B cell (primary cell): ENCODE data around the gene STK16. TPM values are rescaled to one million over a fixed set of nuclear protein-coding genes. Genes with fewer than 3 reads are reported as not detected.

Experiments
- ATAC-seq: fragments of 200-7000 bp; cut with Tn5 transposase; one replicate; pipeline ENCODE4 v1.10.0; 2021; ENCODE audit warnings: low read depth, mild to moderate bottlenecking, moderate number of reproducible peaks, moderate library complexity
- CTCF ChIA-PET: fragments of 350-600 bp; sonication (Branson Sonifier 250); formaldehyde crosslinking; loops from one replicate; lab custom pipeline; 2021; ENCODE audit warnings: antibody characterized with exemption, inconsistent platforms; lab: Charles Lee
- POLR2A ChIA-PET: fragments of 350-600 bp; sonication (Branson Sonifier 250); formaldehyde crosslinking; loops from one replicate; lab custom pipeline; 2021; ENCODE audit warnings: antibody characterized with exemption; lab: Charles Lee
- DNase-seq: peaks from one replicate; pipeline ENCODE4 v3.0.0; 2013
- H2AFZ ChIP-seq: 2 replicates; pipeline ENCODE4 v1.6.1; 2012; ENCODE audit warnings: mild to moderate bottlenecking, low read depth, low read length; ENCODE audit not compliant: insufficient read depth, poor library complexity, severe bottlenecking
- H3K27ac ChIP-seq, 2 donors: 1 replicate in 1 of 2; 2 replicates in 1 of 2; pipeline ENCODE4 v1.5.1; 2012 to 2013; ENCODE audit warnings: low read length in 2 of 2, mild to moderate bottlenecking in 2 of 2, moderate library complexity in 1 of 2
- H3K27me3 ChIP-seq, 4 experiments: fragments of 200-600 bp in 1 of 4; sonication (generic) in 1 of 4; replicated peaks in 1 of 4; 1 replicate in 2 of 4; 2 replicates in 2 of 4; pipeline versions ENCODE4 v1.6.1 to v1.7.0; 2013 to 2016; ENCODE audit warnings: low read length in 3 of 4, mild to moderate bottlenecking in 2 of 4, mixed read lengths in 1 of 4, moderate library complexity in 1 of 4; ENCODE audit not compliant: insufficient read depth in 4 of 4, control insufficient read depth in 3 of 4; ENCODE audit errors: control extremely low read depth in 1 of 4
- H3K36me3 ChIP-seq, 2 experiments: replicated peaks in 1 of 2; 1 replicate in 1 of 2; 2 replicates in 1 of 2; pipeline versions ENCODE4 v1.6.1 to v1.7.1; 2013; ENCODE audit warnings: low read length in 1 of 2; ENCODE audit not compliant: insufficient read depth in 2 of 2, control insufficient read depth in 1 of 2; ENCODE audit errors: control extremely low read depth in 1 of 2, extremely low read depth in 1 of 2
- H3K4me1 ChIP-seq, 2 donors: fragments of 200-600 bp in 1 of 2; sonication (generic) in 1 of 2; 1 replicate in 1 of 2; 2 replicates in 1 of 2; pipeline versions ENCODE4 v1.5.1 to v1.6.1; 2013 to 2017; ENCODE audit warnings: low read length in 2 of 2; ENCODE audit not compliant: control insufficient read depth in 2 of 2, insufficient read depth in 2 of 2
- H3K4me2 ChIP-seq: replicated peaks from 2 replicates; pipeline ENCODE3; 2012; ENCODE audit warnings: mild to moderate bottlenecking, low read depth, low read length; ENCODE audit not compliant: poor library complexity, severe bottlenecking
- H3K4me3 ChIP-seq, 5 experiments: fragments of 200-600 bp in 1 of 5; sonication (generic) in 1 of 5; 1 replicate in 3 of 5; 2 replicates in 2 of 5; pipeline versions ENCODE4 v1.5.1 to v1.7.0; 2011 to 2016; ENCODE audit warnings: low read length in 4 of 5, mild to moderate bottlenecking in 4 of 5, low read depth in 2 of 5, control low read depth in 1 of 5, moderate library complexity in 1 of 5; ENCODE audit not compliant: insufficient read depth in 1 of 5; ENCODE audit errors: control extremely low read depth in 1 of 5, extremely low read depth in 1 of 5
- H3K79me2 ChIP-seq: fragments of 200-600 bp; sonication (generic); one replicate; pipeline ENCODE4 v1.6.0; 2016; ENCODE audit warnings: low read length; ENCODE audit not compliant: control insufficient read depth, insufficient read depth
- H3K9ac ChIP-seq: fragments of 200-600 bp; sonication (generic); 2 replicates; pipeline ENCODE4 v1.6.1; 2017; ENCODE audit warnings: mild to moderate bottlenecking, low read length, moderate library complexity
- H3K9me3 ChIP-seq, 3 donors: one replicate each; pipeline versions ENCODE4 v1.6.1 to v1.7.1; 2013; ENCODE audit warnings: low read length in 2 of 3; ENCODE audit not compliant: control insufficient read depth in 2 of 3, insufficient read depth in 1 of 3; ENCODE audit errors: control extremely low read depth in 1 of 3
- H4K20me1 ChIP-seq: 2 replicates; pipeline ENCODE4 v1.6.0; 2012; ENCODE audit warnings: mild to moderate bottlenecking, low read length; ENCODE audit not compliant: insufficient read depth, control insufficient read depth, poor library complexity, severe bottlenecking
- H3K27ac Mint-ChIP-seq: one replicate; pipeline ENCODE4 v1.8.0; 2021; ENCODE audit warnings: mixed read lengths
- H3K27me3 Mint-ChIP-seq: one replicate; pipeline ENCODE4 v1.8.0; 2021; ENCODE audit warnings: mixed read lengths
- H3K4me1 Mint-ChIP-seq: one replicate; pipeline ENCODE4 v1.8.0; 2021; ENCODE audit warnings: mixed read lengths
- H3K4me3 Mint-ChIP-seq: one replicate; pipeline ENCODE4 v1.8.0; 2021; ENCODE audit warnings: mixed read lengths
- H3K9me3 Mint-ChIP-seq: one replicate; pipeline ENCODE4 v1.8.0; 2022; ENCODE audit warnings: mixed read lengths; ENCODE audit not compliant: insufficient read depth
- CTCF ChIP-seq: fragments of 200-600 bp; IDR thresholded peaks from one replicate; pipeline ENCODE4 v1.8.0; 2022; ENCODE audit warnings: antibody characterized with exemption, mild to moderate bottlenecking
- EZH2 ChIP-seq: IDR thresholded peaks from 2 replicates; pipeline ENCODE4 v1.6.1; 2012; ENCODE audit warnings: borderline replicate concordance, low read depth, mild to moderate bottlenecking, moderate library complexity, low read length; ENCODE audit not compliant: insufficient read depth, poor library complexity, severe bottlenecking
- WGBS: methylation state at CpG from one replicate; pipeline ENCODE4 v1.1.5; 2013; ENCODE audit warnings: missing lambda C conversion rate; ENCODE audit not compliant: insufficient coverage; 5-methylcytosine and 5-hydroxymethylcytosine counted together
- intact Hi-C: fragments of 100-400 bp; cut with micrococcal nuclease; formaldehyde crosslinking; loops from one replicate; pipeline ENCODE4 v1.10.0; 2022
- polyA plus RNA-seq: library from polyadenylated mRNA; depleted of rRNA; stranded (reverse); fragments of >200 nt; gene quantifications from 2 replicates; pipeline ENCODE4 v1.2.3, GENCODE V29; 2012
- total RNA-seq, 2 donors: library from RNA; stranded (reverse); fragments of 120-200 nt in 1 of 2; gene quantifications; 1 replicate in 1 of 2; 2 replicates in 1 of 2; pipeline versions ENCODE4 v1.2.3 to v1.2.4, GENCODE V29; 2013 to 2022

The STK16 gene
- total and polyA plus RNA-seq, 2 donors (not counting 1 experiment from before 2014, with no cell fraction given): 29.0 to 60.1 TPM

GRCh38 chr2:219271021-219271420 lies 25.7 kb downstream of the STK16 start:
- peaks cover 31% of the 10 kb centered on the region for H3K79me2 ChIP-seq
- H3K27ac ChIP-seq: no peak overlapping the region
- H3K9ac ChIP-seq: no peak overlapping the region
- H3K4me2 ChIP-seq: no peak overlapping the region
- ATAC-seq (no peak), DNase-seq (no peak)
- intact Hi-C loops: loop anchor here (10.0 kb wide), 1 partner anchor 324 kb away; the partner anchor contains the start of gene STK11IP
- H3K27me3 ChIP-seq: no peaks in the 10 kb centered on the region
- ChIA-PET CTCF (interaction anchor here (0.6 kb wide), 1 partner anchor 16 kb away, joined by 3 read pairs; no protein-coding TSS in a partner anchor), POLR2A (no interaction called here)
- H3K9me3 Mint-ChIP-seq: no peaks in the 10 kb centered on the region
- 94% methylated on average over 2 of the region's 2 CpGs for WGBS
- TF ChIP-seq EZH2 (no peak), CTCF (no peak)
- H3K9me3 ChIP-seq: no peaks in the 10 kb centered on the region
- no peaks in the 10 kb centered on the region for H3K27me3 Mint-ChIP-seq
- no peak overlapping the region for H3K4me3 Mint-ChIP-seq
- H2AFZ ChIP-seq: no peak overlapping the region
- H3K4me1 Mint-ChIP-seq: peaks cover 10% of the 10 kb centered on the region
- H3K36me3 ChIP-seq: no peaks in the 10 kb centered on the region
- no peaks in the 10 kb centered on the region for H4K20me1 ChIP-seq
- H3K4me3 ChIP-seq: no peak overlapping the region
- no peak overlapping the region for H3K27ac Mint-ChIP-seq
- no peaks in the 10 kb centered on the region for H3K4me1 ChIP-seq

GRCh38 chr2:219272356-219272755 lies 27.1 kb downstream of the STK16 start:
- no peak overlapping the region for H3K27ac Mint-ChIP-seq
- H3K4me2 ChIP-seq: no peak overlapping the region

More at GRCh38 chr2:219272356-219272755, 27.1 kb downstream of the STK16 start:
- Mint-ChIP-seq H3K27me3 (no peaks in the 10 kb centered on the region), H3K9me3 (no peaks in the 10 kb centered on the region), H3K4me1 (peaks cover 18% of the 10 kb centered on the region), H3K4me3 (no peak overlapping the region)
- Histone ChIP-seq H3K79me2 (peaks cover 41% of the 10 kb centered on the region), H3K9ac (no peak overlapping the region), H2AFZ (no peak overlapping the region), H3K4me3 (no peak overlapping the region), H4K20me1 (no peaks in the 10 kb centered on the region), H3K9me3 (no peaks in the 10 kb centered on the region), H3K27me3 (no peaks in the 10 kb centered on the region), H3K27ac (no peak overlapping the region), H3K36me3 (no peaks in the 10 kb centered on the region), H3K4me1 (peaks cover 4 to 11% of the 10 kb centered on the region in 2 donors)
- TF ChIP-seq EZH2 (no peak), CTCF (no peak)
- 83% methylated on average over 2 of the region's 4 CpGs for WGBS
- ChIA-PET POLR2A (interaction anchor here (0.7 to 1.0 kb wide), 2 partner anchors 15 to 17 kb away, joined by 3 to 7 read pairs; no protein-coding TSS in a partner anchor), CTCF (interaction anchor here (0.9 to 15.8 kb wide), 2 partner anchors 9 to 21 kb away, joined by 3 to 239 read pairs; no protein-coding TSS in a partner anchor)
- no peak for DNase-seq
- intact Hi-C loops: loop anchor here (10.0 kb wide), 1 partner anchor 322 kb away; the partner anchor contains the start of gene STK11IP
- no peak for ATAC-seq
